Measurements from ENCODE around the gene KRI1.

DNA sequence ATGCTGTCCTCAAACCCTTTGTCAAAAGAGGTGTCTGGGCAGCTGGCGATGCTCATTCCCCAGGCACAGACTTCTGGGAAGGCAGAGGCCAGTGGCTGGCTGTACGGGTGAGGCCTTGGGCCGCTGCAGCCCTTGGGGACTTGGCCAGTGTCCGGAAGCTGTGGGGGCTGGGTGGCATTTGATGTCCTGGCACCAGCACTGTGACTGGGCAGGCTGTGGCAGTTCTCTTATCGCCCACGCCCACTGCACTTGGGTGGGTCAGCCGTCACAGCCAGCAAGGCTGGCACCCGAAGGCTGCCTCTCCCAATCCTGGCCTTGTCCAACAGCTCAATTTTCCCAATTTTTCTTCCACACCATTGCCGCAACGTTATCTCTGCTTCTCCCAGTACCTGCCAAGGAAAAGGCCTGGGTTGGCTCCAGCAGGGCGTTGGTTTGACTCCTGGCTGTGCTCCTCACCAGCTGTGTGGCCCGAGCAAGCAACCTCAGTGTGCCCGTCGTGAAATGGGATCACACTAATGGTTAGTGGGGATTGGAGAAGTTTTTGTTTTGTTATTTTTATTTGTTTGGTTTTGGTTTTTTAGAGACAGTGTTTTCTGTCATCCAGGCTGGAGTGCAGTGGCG, 46.8 kb upstream of the KRI1 start:
- TF ChIP-seq SUZ12 (IDR thresholded peaks at IDR 0.05; ENCODE audit: extremely low read depth, insufficient read depth, insufficient read length) (no peak), YY1 (IDR thresholded peaks at IDR 0.05; ENCODE audit: insufficient read depth, insufficient read length) (no peak)
